ENCODE results near the gene SET. TPM values are rescaled to one million over a fixed set of nuclear protein-coding genes. Genes with fewer than 3 reads are reported as not detected.

SET gene
- total RNA-seq, 4 donors from 2014 or later = 143 to 156 (median 145) TPM

- Histone ChIP-seq H3K4me3 (peak overlapping the region in 3 of 4 donors; percentile 63 to 90 (median 76)), H3K27ac (peak overlapping the region; percentile 55 to 86 (median 83)), H3K9me3 (no peaks in the 10 kb centered on the region), H3K4me1 (peaks cover 0 to 16% (median 4%) of the 10 kb centered on the region in 4 donors), H3K27me3 (no peaks in the 10 kb centered on the region), H3K36me3 (peaks cover 0 to 11% (median 0%) of the 10 kb centered on the region in 3 donors)
- WGBS, 2 donors = 69 to 71% methylated on average over 27 to 29 of the region's 31 CpGs
- no peak for DNase-seq (ENCODE audit: low spot score in 2 of 2)
- TF ChIP-seq EP300 (IDR thresholded peaks at IDR 0.05) = no peak
- TF ChIP-seq POLR2A (IDR thresholded peaks at IDR 0.05) = no peak
- no peak for TF ChIP-seq CTCF (IDR thresholded peaks at IDR 0.05)
These were observed 14.8 kb downstream of the SET start for GRCh38 chr9:128703616-128704355.

GRCh38 chr9:128704356-128704670 is 15.3 kb downstream of the SET start:
- peaks cover 0 to 11% (median 0%) of the 10 kb centered on the region in 3 donors for H3K36me3 ChIP-seq
- H3K4me3 ChIP-seq = peak overlapping the region in 1 of 4 donors; percentile 76
- TF ChIP-seq POLR2A (IDR thresholded peaks at IDR 0.05) (no peak), CTCF (IDR thresholded peaks at IDR 0.05) (no peak), EP300 (IDR thresholded peaks at IDR 0.05) (no peak)
- H3K27ac ChIP-seq = peak overlapping the region in 3 of 4 donors; percentile 54 to 86 (median 80)
- WGBS, 2 donors = 92 to 94% methylated on average over 2 to 5 of the region's 5 CpGs
- H3K4me1 ChIP-seq = peaks cover 0 to 16% (median 4%) of the 10 kb centered on the region in 4 donors
- DNase-seq (ENCODE audit: low spot score in 2 of 2) = no peak
- H3K27me3 ChIP-seq = no peaks in the 10 kb centered on the region
- no peaks in the 10 kb centered on the region for H3K9me3 ChIP-seq

GRCh38 chr9:128705051-128705965 is 16.3 kb downstream of the SET start:
- TF ChIP-seq POLR2A (IDR thresholded peaks at IDR 0.05) (no peak), EP300 (IDR thresholded peaks at IDR 0.05) (no peak), CTCF (IDR thresholded peaks at IDR 0.05) (no peak)
- no peak for DNase-seq (ENCODE audit: low spot score in 2 of 2)

GRCh38 chr9:128706045-128706444 is 17.0 kb downstream of the SET start:
- no peaks in the 10 kb centered on the region for H3K9me3 ChIP-seq
- no peak for TF ChIP-seq EP300 (IDR thresholded peaks at IDR 0.05)
- no peak for TF ChIP-seq POLR2A (IDR thresholded peaks at IDR 0.05)
- TF ChIP-seq CTCF (IDR thresholded peaks at IDR 0.05) = no peak
- H3K4me3 ChIP-seq = no peak overlapping the region
- H3K27ac ChIP-seq = no peak overlapping the region
- peaks cover 0 to 16% (median 4%) of the 10 kb centered on the region in 4 donors for H3K4me1 ChIP-seq
- peaks cover 0 to 11% (median 0%) of the 10 kb centered on the region in 3 donors for H3K36me3 ChIP-seq
- no peaks in the 10 kb centered on the region for H3K27me3 ChIP-seq
- no peak for DNase-seq (ENCODE audit: low spot score in 2 of 2)
- WGBS, 2 donors = 100% methylated on average over 1 of the region's 1 CpG; no CpG with 5 or more reads in 1 of the 2 donors

More at GRCh38 chr9:128705051-128705965, 16.3 kb downstream of the SET start:
- H3K4me1 ChIP-seq = peaks cover 0 to 16% (median 4%) of the 10 kb centered on the region in 4 donors
- H3K27me3 ChIP-seq = no peaks in the 10 kb centered on the region
- H3K4me3 ChIP-seq = no peak overlapping the region
- H3K27ac ChIP-seq = no peak overlapping the region
- WGBS, 2 donors = 85 to 92% methylated on average over 33 to 36 of the region's 36 CpGs
- H3K9me3 ChIP-seq = no peaks in the 10 kb centered on the region
- peaks cover 0 to 11% (median 0%) of the 10 kb centered on the region in 3 donors for H3K36me3 ChIP-seq

Measured in tibial nerve (tissue), 4 donors.